NCI-H187 (cell line): ENCODE data around the gene FBXW4.

ENCODE experiments used
- DNase-seq, 2 experiments: peaks; one replicate each; lab custom pipeline; 2025; lab: John Stamatoyannopoulos, UW

Gene FBXW4

DNA sequence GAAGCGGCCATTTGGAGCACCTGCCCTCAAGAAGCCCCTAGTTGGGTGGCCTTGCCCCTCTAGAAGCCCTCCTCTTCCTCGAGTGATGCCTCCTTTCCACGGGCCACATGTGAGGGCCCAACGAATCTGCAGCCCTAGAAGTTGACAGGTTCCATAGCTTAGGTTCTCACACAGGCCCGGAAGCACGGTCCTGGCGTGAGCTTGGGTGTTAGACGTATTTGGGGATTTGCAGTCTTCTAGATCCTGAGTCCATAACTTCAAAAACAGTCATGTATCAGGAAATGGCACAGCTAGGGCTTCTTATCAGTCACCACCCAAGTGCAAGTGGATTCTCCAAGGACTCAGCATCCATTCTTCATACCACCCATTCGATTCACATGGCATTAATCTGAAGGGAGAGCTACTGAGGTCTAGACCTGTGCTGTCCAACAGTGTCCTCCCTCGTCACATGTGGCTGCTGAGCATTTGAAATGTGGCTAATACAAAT is 477 bp upstream of the FBXW4 start:
- DNase-seq: no peak

DNA sequence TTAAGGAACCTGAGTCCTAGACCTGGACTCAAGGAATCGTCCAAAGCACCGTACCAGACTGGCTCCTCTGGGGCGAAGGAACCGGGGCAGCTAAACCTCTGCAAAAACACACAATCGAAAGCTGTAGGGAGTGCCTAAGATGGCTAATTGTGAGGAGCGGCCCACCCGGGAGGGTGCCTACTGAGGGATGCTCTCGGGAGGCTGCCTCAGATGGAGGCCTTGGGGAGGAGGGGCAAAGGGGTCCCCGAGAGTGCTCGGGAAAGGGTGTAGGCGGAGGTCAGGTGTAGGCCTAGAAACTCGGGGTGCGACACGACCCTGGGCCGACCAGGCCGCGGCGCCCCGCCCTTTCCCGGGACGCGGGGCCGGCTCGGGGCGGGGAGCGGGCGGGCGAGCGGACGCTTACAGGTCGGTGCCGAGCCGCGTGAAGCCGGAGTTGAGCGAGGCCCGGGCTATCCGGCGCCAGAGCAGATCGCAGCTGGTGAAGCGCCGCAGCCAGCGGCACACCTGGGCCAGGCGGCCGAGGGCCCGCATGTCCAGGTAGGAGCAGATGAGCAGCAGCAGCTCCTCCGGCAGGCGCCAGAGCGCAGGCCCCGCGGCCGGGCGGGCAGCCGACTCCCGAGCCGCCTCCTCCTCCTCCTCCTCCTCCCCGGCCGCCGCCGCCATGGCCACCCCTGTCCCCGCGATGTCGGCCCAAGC is 844 bp downstream of the FBXW4 start:
- no peak for DNase-seq

DNA sequence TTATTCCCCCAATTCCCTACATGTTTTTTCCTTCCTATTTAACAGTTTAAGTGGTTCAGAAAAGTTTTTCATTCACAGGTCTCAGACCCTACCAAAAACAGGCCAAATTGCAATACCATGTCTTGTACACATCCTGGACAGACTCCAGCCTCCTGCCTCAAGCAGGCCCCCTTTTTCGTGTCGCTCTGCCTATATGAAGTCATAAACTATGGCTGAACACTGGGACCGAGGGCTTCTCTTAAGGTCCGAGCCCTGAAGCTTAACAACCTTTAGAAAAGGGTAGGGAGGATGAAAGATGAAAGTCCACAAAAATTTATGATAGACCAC is 1.4 kb downstream of the FBXW4 start:
- DNase-seq: no peak

DNA sequence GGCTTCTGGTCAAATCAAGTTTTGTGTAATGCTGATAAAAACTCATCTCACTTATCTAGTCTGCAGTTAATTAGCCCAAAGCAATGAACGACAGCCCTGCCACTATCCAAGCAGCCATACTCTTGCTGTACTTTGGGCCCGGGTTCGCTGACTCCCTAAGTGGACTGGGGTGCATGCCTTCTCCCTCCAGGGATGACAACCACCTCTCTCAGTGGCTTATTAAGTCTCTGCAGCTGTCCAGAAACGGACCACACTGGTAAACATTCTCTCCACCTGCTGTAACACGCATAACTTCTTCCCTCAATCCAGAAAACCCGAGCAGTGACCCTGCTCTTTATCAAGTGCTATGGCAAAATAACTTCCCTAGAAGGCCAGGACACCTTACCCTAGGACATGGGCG is 3.9 kb downstream of the FBXW4 start:
- no peak for DNase-seq

DNA sequence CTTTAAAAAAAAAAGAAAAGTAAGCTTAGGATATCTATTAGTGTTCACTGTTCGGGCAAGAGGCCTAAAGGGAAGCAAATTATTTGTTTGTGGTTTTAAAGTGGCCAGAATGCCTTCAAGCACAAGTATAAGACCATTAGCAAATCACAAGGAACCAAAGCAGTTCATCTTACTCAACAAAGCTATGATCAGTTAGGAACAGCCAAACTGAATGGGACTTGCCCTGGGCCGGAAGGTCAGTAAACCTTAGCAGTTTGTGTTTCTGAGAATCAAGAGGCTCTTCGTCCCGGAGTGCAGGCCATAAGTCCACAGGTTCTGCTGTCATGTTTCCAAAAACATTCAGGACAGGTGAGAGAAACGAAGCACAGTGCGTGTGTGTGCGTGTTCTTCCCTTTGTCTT is 4.5 kb downstream of the FBXW4 start:
- DNase-seq: no peak

DNA sequence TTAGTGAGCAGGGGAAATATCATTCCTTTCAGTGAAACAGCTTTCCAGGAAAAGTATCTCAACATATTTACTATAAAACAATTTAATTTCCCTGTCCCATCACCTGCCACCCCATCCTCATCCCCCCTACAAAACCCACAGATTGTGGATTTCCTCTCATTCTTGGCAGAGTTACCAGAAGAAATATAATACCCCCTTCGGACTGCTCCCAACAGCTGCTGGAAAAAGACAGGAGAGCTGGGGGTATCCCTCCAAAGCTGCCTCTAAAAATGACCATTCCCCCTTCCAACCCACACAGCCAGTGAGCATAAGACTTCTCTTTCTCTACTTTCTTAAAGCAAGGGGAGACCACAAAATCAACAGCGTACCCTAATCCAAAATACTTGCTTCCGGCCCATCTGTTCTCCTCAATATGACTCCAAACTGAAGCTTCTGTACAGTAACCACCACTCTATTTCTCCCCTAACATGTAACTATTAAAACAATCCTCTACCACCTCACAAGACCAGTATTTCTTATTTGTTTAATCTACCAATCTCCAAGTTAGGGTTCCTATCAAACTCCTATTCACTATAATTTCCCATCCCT is 7.8 kb downstream of the FBXW4 start:
- no peak for DNase-seq

DNA sequence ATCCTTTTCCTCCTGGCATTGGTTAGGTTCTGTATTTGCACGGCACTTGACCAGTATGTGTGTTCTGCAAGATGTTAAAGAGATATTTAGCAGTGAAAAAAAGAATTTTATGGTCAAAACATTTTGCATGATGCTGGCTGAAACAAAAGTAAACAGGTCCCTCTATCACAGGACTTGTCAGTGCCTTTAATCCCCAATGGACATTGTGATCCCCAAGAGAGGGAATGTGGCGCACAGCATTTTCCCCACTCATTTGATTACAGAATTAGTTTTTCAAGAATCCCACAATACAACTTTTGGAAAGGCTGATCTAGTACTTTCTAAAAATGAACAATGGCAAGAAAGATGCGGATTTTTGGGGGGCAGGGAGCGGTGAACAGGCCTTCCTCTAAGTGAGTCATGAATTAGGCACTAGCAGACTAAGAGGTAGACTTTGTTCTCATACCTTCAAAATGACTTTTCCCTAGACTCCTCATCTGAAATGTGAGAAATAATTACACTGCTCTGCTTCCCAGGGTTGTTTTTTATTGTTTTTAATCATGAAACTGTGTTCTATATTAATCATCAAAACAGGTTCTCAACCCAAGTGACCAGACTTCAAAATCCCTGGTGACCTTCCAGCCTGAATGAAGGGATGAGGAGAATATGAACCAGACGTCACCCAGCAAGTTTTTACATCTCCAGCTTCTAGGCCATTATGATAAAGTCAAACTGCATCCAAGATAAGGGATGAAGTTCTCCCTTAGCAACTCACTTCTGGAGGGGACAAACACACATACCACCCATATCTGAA is 8.6 kb downstream of the FBXW4 start:
- DNase-seq: no peak

DNA sequence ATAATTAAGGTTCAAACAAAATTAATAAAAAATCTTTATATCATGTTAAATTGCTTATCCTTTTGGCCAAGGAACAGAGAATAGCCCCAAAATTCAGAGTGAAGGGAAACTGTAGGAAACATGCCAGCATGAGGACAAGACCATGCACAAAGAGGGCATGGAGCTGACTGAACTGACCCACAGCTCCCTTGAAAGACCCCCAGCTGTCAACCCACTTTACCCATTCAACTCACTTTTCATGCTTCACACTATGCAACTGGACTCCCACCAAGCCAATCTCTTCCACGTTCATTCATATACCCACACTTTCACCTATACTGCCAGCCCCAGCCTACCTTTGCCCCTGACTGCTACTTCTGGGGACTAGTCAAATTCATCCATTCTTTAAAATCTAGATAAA is 10.2 kb downstream of the FBXW4 start:
- no peak for DNase-seq

DNA sequence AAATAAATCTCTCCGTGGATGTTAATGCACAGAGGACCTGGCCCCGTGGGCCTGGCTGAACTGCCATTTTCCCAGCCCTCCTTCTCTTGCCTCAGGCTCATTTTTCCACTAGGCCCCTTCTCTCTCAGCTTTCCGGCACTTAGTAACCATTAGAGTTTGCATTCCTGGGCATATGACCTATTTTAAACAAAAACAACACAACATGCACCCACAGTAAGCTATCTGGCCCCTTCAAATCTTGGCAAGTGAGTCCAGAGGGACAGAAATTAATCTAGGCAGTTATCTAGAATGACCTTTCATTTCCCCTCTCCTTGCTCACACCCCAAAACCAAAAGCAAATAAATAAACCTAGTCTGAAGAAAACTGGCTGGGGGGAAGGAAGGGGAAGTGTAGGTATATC is 11.7 kb downstream of the FBXW4 start:
- no peak for DNase-seq

DNA sequence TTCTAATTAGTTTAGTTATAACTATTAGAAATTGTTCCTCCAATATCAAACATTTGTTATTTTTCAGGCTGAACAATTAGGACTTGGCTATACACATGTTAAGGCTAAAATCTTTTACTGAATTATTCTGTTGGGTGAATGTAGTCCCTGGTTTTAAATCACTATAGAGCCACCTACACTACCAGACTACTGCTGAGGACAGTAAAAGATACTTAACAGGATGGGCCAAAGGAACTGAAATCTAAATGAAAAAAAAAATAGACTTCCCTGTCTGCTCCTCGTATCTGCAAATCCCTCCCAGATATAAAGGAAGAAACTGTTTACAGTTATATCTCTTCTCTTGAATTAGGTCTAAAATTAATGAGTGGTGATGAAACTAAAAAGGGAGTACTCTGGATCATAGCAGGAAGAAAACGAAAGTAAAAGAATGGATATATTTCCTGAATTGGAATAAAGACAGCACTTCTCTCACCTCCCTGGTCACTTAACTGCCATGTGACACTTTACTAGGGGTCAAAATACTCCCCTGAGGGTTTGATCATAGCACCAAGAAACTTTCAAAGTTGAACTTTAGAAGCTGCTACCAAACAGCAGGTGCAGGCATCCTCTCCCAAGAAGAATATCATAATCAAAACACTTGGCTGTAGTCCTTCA is 12.7 kb downstream of the FBXW4 start:
- DNase-seq: no peak

DNA sequence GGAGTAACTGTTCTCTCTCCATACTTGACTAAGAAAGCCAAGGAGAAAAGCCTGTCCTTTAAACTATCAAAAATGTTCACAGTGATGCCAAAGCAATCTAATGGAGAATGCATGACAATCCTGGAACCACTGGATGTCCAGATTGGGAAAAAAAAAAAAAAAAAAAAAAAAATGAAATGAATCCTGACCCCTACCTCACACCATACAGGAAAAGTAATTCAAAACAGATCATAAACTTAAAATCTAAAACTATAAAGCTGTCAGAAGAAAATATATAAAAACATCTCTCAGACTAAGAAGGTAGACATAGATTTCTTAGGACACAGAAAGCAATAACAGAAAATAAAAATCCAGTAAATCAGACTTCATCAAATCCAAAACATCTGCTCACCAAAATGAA is 18.4 kb downstream of the FBXW4 start:
- no peak for DNase-seq

DNA sequence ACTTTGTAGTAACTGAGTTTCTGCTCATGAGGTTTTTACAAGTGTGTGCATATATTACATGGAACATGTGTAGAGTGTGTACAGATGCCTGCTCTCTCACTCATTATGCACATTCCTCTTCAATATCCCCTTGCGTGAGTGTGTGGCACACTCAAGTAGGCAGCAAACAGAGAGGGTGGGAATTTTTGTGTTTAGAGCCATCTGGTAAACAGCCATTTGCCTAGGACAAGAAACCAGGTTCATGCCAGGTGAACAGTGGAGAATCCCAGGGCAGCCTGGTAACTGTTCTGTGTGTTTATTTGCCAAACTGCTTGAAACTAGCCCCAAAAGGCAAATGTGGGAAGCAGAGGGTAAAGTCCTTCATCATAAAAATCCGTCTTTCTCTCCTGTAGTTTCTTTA is 19.9 kb downstream of the FBXW4 start:
- DNase-seq: no peak

DNA sequence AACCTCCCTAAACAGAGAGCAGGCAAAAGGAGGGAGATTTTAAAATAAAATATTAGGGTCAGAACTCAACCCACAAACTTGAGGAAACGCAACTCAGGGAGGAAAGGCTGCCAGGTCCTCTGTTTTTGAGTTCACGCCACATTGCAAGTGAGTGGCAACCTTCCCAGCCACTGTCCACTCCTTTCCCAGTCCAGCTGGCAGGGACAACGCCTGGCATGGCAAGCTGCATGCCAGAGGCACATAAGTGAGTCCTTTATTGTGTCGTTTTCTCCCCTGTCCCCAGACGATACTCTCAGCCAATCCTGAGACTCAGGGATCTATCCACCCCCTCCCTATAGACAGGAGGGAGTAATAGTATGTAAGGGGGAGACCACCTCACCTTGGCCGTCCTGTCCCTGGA is 22.4 kb downstream of the FBXW4 start:
- no peak for DNase-seq

DNA sequence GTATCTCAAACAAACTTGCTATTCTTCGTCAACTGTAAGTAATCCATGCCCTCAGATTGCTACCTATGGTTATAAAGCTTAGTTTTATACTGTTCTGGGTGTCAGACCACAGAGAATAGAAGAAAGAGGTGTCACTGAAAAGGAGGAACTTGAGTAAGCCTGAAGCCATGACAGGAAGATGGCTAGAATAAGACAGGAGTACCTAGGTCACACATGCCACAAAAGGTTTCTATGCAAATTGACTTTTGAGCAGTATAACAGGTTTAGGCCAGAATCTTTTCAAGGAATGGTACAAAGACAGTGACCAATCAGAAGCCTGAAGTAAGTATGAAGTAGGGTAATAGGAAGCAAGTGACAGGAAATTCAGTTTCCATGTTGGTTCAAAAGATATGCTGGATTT is 23.5 kb downstream of the FBXW4 start:
- DNase-seq: no peak

DNA sequence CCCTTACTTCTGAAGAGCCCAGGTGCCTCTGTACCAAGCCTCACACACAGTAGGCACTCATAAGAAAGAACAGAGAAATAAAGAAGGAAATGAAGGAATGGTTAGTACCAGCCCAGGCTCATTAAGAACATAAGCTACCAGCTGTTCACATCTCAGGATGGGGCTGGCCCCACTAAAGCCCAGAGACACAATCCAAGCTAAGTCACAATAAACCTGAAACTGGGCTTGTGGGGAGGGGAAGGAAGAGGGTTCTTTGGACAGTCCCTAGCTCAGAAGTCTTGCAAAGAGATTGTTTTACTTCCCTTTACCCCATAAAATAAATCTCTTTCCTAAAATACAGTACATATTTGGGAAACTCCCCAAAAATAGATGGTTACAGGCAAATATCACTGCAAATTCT is 24.3 kb downstream of the FBXW4 start:
- no peak for DNase-seq

DNA sequence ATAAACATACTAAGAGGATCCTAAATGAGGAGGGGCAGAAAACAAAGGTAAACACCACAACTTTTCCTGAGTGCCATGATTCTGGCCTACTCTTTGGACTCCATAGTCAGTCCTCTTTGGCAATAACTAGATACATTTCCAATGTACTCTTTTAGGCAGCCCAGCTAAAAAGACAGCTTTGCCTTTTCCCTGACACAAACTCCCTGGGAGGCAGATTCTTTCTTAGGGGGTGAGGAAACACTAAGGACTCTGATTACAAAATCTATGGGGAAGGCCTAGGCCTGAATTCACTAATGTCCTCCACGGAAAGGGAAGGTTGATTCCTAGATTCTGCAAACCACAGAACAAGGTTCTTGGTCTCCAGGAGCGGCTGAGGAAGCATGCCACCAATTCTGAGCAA is 25.8 kb downstream of the FBXW4 start:
- DNase-seq: no peak

DNA sequence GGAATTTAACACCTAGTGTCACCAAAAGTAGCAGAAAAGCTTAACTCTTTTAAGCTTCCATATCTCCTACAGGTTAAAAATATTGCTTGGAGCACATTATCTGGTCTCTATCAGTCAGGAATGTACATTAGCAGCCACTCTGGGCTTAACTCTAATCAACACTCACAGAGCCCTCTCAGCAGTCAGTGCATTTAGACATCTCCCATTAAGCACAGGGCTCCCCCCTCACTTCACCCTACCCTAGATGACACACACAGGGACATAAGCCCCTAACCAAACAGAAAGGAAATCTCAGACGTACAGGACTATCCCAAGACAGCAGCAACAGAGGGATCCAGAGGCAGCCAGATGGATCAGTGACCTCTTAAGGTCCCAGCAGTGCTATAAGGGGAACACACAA is 26.4 kb downstream of the FBXW4 start:
- no peak for DNase-seq

DNA sequence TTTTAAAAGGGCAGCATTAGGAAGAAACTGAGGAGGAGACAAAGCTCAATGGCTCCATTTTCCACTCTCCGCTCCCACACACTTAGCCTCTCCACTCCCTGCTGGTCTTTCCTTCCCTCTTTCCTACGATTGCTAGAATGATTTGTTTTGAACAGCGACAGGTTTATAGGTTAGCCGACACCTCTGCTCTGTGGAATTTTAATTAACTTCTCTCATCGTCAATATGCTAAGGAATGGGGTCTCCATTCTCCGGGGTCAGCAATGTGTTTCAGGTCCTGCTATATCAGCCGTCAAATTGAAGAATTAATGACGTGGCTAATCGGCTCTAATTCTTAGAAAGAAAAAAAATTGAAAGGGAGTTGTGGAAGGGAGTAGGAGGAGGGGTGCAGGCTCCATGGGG is 28.9 kb downstream of the FBXW4 start:
- no peak for DNase-seq

DNA sequence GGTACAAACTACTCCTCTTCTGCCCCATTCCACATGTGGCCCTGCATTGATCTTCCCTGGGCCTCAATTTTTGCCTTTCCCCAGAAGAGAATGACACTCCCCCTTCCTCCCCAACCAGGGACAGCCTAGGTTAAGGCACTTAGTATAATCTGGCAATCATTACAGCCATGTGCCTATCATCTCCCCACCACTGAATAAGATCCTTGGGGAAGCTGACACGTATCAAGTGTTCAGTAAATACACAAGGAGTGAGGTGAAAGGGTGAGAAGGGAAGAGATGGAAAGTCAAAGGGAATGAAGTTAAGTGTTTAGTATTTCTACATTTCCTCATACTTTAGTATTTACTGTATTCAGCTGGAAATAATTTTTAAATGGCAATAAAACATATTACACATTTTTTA is 31.9 kb downstream of the FBXW4 start:
- DNase-seq: no peak

DNA sequence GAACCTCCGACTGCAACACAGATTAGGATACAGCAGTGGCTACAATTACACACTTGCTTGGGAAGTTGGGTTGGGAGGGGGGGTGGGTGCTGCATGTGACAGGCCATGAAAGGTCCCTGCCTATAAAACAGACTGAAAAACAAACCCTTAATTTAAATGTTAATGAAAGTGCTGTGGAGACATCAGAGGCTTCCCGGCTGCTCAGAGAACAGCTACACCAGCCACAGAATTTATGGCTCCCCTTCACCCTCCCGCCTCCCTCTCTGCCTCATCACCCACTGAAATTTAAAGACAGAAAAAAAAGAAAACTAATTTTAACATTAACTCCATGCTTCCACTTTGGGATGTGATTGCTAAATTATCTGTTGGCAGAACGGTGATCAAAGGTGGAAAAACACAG is 34.7 kb downstream of the FBXW4 start:
- no peak for DNase-seq

DNA sequence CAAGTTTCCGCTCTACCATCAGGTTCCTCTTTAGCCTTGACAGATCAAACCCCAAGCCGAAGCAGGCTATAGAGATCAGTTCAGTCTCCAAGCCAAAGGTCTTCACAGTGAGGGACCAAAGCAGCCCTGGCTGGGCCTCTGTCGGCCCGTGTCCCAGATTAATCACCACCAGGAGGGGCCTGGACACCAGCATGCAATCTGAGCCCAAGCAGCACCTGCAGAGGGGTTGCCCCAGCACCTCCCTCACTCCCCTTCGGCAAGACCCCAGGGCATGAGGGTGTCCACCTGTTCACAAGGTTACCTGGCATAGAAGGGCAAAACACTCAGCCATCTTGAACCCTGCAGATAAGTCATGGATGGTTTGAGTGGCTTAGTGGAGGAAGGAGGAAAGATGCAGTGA is 36.0 kb downstream of the FBXW4 start:
- no peak for DNase-seq

DNA sequence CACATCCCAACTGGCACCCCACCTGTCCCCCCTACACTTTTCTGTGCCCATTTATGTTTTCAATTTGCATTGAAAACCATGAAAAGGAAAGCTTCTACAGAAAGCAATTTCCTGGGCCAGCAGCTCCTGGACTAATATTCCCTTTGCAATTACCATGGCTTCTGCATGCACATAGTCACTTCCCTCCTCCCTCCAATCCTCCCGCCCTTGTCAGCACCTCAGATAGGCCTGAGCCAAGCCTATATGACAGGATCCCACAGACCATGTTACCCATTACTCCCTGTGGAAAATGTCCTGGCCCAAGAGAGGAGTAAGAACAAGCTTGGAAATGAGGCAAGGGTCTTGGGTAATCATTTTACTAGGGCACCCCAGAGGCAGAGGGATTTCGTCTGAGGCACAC is 38.1 kb downstream of the FBXW4 start:
- no peak for DNase-seq

DNA sequence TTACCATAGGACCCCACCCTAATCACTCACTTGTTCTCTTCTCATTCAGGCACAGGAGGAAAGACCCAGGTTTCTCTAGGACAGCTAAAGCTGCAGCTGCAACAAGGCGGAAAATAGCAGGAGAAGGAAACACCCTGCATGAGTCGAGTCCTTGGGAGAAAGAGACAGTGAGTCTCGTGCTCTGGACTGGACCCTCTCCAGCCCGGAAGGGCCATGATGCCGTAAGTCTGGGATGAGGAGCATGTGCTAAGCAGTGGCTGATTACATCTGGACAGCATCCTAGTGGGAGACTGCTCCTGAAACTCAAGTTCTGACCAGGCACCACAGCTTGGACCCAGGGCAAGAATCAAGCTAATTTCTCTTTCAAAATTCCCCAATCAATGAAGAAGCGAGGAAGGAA is 39.4 kb downstream of the FBXW4 start:
- DNase-seq: no peak
